Tibial nerve (tissue), 3 donors: Measurements from ENCODE around the gene TNPO3.

Experiments
- CTCF ChIP-seq, 5 experiments: fragments of 200-600 bp in 3 of 5; fragments of 450-650 bp in 2 of 5; sonication (generic) in 3 of 5; IDR thresholded peaks; one replicate each; pipeline ENCODE4 v1.5.1; 2016 to 2019; ENCODE audit warnings: antibody characterized with exemption in 5 of 5, mild to moderate bottlenecking in 3 of 5, moderate library complexity in 2 of 5
- POLR2A ChIP-seq, 2 donors: fragments of 450-650 bp; IDR thresholded peaks; one replicate each; pipeline ENCODE4 v1.6.1; 2017; ENCODE audit warnings: antibody characterized with exemption in 2 of 2, mild to moderate bottlenecking in 2 of 2, moderate library complexity in 2 of 2

GRCh38 chr7:128910569-128910945 is 144.4 kb downstream of the TNPO3 start, which contains the start of gene KCP:
- TF ChIP-seq POLR2A (IDR thresholded peaks at IDR 0.05) (no peak), CTCF (IDR thresholded peaks at IDR 0.05) (no peak)
